ENCODE data around the gene GOLGA6L9. TPM values are rescaled to one million over a fixed set of nuclear protein-coding genes. Genes with fewer than 3 reads are reported as not detected.
"Not testable (repeated sequence)": the region's sequence is repeated elsewhere in the genome, so short reads cannot be mapped to it uniquely, and the experiment has no call there.

GOLGA6L9 gene
- total RNA-seq (1 to 10 TPM in 6 of 10 donors, under 1 TPM in 4; 0.66 to 1.6 (median 1.1) TPM), polyA plus RNA-seq (10 to 100 TPM in 1 of 2 donors, 1 to 10 TPM in 1; 1.4 to 33.6 TPM)
- long read RNA-seq, donor 1, partial matches to known transcripts: 0 of 1 reads
- long read RNA-seq, donor 1, other reads (novel, unspliced or antisense): 1 of 1 reads
- long read RNA-seq, donor 2: 0 reads
- long read RNA-seq, donor 3, partial matches to known transcripts: 0 of 2 reads
- long read RNA-seq, donor 3, other reads (novel, unspliced or antisense): 2 of 2 reads

GRCh38 chr15:82429693-82430092 is at the start of gene GOLGA6L9:
GOLGA6L9 (plus strand) TSS chr15:82429816; CDS start chr15:82430080, 264 bp downstream.
- ATAC-seq, H3K27me3 ChIP-seq: not testable (repeated sequence)
- WGBS, 2 donors: 88 to 96% methylated on average over 6 to 8 of the region's 9 CpGs

GRCh38 chr15:82381330-82381955 is 48.2 kb upstream of the GOLGA6L9 start:
- DNase-seq; H3K27me3 ChIP-seq; H3K9me3 ChIP-seq; intact Hi-C loops (cut with DNase I); H3K27ac ChIP-seq; H3K4me3 ChIP-seq; ATAC-seq; H3K4me1 ChIP-seq; H3K36me3 ChIP-seq: not testable (repeated sequence)
- 74 to 79% methylated on average over 10 of the region's 11 CpGs for WGBS, 2 donors

More at GRCh38 chr15:82429693-82430092, at the start of gene GOLGA6L9:
- DNase-seq; H3K36me3 ChIP-seq; intact Hi-C loops (cut with DNase I); H3K27ac ChIP-seq; H3K9me3 ChIP-seq; H3K4me3 ChIP-seq; H3K4me1 ChIP-seq: not testable (repeated sequence)

GRCh38 chr15:82387209-82387608 is 42.4 kb upstream of the GOLGA6L9 start:
- H3K9me3 ChIP-seq; intact Hi-C loops (cut with DNase I); DNase-seq; H3K36me3 ChIP-seq; H3K4me1 ChIP-seq; ATAC-seq; H3K4me3 ChIP-seq; H3K27ac ChIP-seq; H3K27me3 ChIP-seq: not testable (repeated sequence)

GRCh38 chr15:82390152-82390551 is 39.5 kb upstream of the GOLGA6L9 start:
- H3K4me1 ChIP-seq; ATAC-seq; H3K4me3 ChIP-seq; H3K27ac ChIP-seq; H3K36me3 ChIP-seq; DNase-seq; intact Hi-C loops (cut with DNase I); H3K27me3 ChIP-seq; H3K9me3 ChIP-seq: not testable (repeated sequence)
- WGBS, 2 donors: 91 to 97% methylated on average over 3 of the region's 3 CpGs

GRCh38 chr15:82392077-82392476 is 37.5 kb upstream of the GOLGA6L9 start:
- H3K4me1 ChIP-seq; H3K27me3 ChIP-seq; H3K36me3 ChIP-seq; intact Hi-C loops (cut with DNase I); H3K9me3 ChIP-seq; H3K27ac ChIP-seq; H3K4me3 ChIP-seq; ATAC-seq; DNase-seq: not testable (repeated sequence)
- 91 to 100% methylated on average over 1 of the region's 1 CpG for WGBS, 2 donors

GRCh38 chr15:82393671-82394070 is 35.9 kb upstream of the GOLGA6L9 start:
- DNase-seq (no peak), ATAC-seq (no peak)
- Histone ChIP-seq H3K4me3 (no peak overlapping the region), H3K27me3 (no peaks in the 10 kb centered on the region), H3K27ac (no peak overlapping the region), H3K36me3 (no peaks in the 10 kb centered on the region), H3K4me1 (peaks cover 0 to 9% (median 0%) of the 10 kb centered on the region in 9 donors), H3K9me3 (peaks cover 0 to 8% (median 0%) of the 10 kb centered on the region in 11 donors)
- 94 to 97% methylated on average over 4 of the region's 4 CpGs for WGBS, 2 donors
- intact Hi-C loops (cut with DNase I): no loop called here
- no peak for TF ChIP-seq CTCF (IDR thresholded peaks at IDR 0.05)

GRCh38 chr15:82395788-82396187 is 33.8 kb upstream of the GOLGA6L9 start:
- H3K27ac ChIP-seq; H3K9me3 ChIP-seq; H3K4me1 ChIP-seq; DNase-seq; H3K4me3 ChIP-seq; ATAC-seq; intact Hi-C loops (cut with DNase I); H3K27me3 ChIP-seq; H3K36me3 ChIP-seq: not testable (repeated sequence)
- WGBS, 2 donors: 79 to 80% methylated on average over 1 of the region's 4 CpGs

All from heart right ventricle (tissue), 16 donors.